ENCODE results near the gene CCDC196.
"Not testable (repeated sequence)": the region's sequence is repeated elsewhere in the genome, so short reads cannot be mapped to it uniquely, and the experiment has no call there.

Gene CCDC196

DNA sequence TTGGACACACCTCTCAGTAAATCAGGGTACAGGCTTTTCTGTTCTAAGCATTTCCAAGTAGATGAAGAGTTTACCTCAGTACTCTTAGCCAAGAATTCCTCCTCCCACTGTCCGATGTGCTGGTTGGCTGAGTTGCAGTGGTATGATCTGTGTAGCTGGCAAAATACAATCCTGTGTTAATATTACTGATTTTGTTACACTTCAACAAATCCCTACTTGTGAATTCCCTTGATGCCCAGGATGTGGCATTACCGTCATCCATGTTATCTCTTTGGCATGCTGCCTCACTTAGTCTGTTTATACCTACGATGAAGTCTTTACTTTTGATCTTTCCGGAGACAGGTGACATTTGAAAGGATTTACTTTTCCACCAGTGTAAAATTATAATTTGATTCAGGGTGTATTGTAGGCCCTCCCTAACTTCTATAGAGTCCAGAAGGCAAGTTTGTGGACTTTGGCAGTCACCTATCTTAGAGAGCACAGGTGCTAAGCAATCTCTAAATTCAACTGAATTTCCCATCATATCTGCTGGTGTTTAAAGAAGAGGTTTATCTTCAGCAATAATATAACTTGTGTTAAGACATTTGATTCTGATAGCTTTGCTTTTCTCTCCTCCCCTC, 10.1 kb downstream of the CCDC196 start:
- no peak for DNase-seq

DNA sequence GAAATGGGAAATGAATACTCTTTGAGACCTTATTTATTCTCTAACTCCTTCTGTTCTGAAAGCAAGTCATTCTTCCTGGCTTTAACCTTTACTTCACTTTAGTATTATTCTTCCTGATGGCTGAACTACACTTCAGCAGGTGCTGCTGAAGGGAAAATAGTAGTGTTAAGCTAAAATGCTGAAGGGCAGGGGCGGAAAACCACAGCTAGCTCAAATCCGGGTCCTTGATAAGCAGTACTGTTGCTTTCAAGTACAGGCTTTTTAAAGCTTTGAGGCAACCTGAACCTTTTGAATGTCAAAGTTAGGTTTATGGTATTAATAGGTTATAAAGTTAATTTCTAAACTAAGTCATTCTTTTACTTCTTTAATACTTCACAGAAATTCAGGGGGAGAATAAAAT, 10.7 kb downstream of the CCDC196 start:
- no peak for DNase-seq

DNA sequence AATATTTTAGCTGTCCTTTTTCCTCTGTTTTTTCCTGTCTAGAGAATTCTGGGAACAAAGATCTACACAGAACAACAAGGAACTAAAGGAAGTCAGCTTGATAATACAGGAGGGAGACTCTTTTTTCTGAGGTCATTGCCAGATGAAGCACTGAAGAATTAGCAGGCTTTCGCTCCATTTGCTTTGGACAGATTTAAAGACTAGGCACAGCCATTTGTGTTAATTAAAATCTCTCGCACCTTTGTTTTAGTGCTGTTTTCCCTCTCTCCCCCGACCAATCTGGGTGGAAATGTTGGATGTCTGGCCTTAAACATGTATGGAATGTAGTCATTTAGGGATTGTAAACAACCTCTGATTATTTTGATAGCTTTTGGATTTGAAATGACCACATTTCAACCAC, 12.1 kb downstream of the CCDC196 start:
- no peak for DNase-seq

DNA sequence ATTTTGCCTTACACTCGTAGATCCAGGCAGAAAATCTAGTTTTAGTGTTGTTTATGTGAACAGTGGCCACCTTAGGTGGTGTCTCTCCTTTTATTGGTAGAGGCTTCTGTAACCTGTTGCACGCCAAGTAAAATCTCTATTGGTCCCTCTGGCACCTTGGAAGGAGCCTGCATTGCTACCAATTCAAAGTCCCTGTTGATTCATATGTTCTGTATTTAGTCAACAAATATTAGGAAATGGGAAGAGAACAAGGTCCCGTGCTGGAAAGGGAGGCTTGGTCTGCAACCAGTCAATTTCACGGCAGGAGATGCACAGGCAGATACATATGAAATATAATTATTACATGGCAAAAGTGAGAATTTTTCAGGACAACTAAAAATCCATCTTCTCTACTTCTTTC, 15.4 kb downstream of the CCDC196 start:
- no peak for DNase-seq

DNA sequence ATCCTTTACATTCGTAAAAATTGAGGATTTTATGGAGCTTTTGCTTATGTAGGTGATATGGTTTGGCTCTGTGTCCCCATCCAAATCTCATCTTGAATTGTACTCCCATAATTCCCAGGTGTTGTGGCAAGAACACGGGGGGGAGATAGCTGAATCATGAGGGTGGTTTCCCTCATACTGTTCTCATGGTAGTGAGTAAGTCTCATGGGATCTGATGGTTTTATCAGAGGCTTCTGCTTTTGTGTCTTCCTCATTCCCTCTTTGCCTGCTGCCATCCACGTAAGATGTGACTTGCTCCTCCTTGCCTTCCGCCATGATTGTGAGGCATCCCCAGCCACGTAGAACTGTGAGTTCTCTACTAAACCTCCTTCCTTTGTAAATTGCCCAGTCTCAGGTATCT, 16.7 kb downstream of the CCDC196 start:
- DNase-seq = not testable (repeated sequence)

DNA sequence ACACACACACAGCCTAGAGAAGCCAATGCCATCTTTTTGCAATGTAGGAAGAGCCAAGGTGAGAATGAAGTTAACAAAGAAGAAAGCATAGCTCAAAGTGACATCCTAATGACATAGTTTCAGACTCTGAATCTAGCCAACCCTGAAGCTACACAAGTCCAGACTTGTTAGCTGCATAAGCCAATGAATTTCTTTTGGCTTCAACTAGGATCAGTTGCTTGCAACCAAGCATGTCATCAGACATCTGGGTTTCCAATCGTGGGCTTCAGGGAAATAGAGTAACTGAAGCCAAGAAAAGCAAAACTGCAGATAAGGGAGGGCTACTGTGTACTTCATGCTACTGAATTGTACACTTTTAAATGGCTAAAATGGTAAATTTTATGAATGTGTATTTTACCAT, 17.4 kb downstream of the CCDC196 start:
- DNase-seq = no peak

DNA sequence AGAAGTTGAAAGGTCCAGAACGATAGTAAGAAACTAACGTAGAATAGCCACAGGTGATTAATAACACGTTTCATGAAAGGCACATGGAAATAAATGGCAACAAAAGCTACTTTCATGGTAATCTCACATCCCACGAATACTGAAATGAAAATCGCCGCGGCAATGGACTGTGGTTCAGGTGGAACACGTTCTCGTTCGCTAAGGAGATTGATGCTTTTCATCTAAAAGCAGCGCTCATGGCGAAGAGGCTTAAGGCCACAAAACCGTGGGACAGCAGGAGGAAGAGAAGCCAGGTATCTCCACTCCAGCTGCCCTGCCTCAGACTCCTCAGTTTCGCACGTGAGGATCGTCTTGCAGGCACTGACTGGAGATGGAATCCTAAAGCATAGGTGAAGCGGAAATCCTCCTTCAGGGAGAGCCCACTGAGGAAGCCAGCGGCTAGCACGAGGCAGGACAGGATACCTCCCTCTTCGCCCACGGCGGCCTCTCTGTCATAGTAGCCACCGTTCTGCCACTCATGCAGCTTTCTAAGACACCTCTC, 21.1 kb downstream of the CCDC196 start:
- DNase-seq = no peak

DNA sequence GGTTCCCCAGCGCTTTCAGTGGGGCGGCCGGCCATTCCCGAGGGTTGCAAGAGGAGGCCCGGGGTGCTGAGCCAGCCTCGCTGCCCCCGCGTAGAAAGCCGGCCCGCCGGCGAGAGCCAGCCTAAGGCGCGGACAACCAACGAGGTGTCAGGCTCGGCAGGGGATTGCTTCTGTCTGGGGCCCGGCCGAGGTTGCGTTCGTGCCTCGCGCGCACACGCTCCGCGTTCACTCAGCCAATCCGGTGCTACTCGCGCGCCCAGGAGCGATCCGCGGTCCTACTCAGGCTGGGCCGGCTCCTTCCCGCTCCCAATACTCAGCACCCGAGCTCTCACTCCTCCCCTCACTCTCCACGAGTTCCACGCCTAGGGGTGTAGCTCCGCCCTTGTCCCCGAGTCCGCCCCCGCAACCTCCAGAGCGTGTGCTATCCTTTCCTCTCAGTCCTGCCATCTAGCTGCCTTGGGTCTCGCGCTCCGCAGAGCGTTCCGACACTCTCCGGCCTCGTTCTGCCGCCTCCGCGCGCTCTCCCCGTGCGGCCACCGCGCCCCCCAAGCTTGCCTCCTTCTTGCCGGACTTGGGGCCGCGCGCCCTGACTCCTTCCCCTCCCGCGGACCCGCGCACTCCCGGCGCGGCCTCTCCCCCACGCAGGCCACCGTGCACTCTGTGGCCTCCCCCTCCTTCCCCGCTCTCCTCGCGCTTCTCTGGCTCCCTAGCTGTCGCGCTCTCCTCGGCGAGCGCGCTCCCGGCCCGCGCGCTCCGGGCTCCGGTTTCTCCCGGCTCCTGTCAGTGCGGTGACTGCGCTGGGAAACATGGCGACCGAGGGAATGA, 21.8 kb downstream of the CCDC196 start, which contains the start of gene GPHN:
TSS of gene GPHN (plus strand) at position 426 of the 825 bp plus-strand sequence.
- peak; percentile 99 for DNase-seq

DNA sequence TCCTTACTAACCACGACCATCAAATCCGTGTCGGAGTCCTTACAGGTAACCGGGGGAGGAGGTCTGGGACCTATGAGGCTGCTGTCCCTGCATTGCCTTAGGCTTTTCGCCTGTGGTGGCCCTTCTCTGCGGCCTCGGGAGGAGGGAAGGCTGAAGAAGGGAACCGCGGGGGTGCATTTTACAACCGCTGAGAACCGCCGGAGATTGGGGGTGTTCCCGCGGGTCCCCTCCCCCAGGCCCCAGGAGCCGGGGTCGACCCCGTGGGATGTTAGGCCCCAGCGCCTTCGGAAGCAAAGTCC, 22.3 kb downstream of the CCDC196 start:
- DNase-seq = no peak

DNA sequence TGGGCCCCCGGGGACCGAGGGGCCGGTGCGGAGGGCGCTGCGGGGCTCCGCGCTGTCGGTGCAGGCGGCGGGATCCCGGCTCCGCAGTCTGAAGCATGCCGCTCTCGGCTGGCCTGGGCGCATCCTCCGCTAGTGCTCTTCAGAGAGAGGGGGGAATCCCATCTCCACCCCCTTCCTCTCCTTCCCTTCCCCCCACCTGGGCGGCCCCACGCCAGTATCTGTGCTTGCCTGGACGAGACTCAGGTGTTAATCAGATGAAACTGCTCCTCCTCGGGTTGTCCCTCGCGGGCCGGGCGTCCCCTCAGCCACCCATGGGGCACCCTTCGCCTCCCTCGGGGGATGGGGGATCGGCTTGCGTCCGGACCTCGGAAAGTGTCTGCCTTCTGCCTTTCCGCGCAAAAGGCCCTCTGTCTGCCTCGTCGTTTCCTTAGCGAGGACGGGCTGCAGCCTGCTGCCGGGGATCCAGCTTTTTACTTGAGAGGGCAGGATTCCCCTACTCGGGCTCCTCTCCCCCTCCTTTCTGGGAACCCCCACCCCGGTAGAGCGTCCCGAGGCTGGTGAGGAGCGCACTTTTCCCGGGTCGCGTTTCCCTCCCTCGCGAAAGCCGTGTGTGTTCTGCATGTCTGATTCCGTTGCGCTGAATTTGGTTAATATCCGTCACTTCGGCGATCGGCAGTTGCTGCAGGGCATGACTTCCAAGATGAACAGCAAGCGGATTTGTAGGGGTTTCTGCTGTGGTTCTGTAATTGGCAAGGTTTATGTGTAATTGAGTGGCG, 22.9 kb downstream of the CCDC196 start:
- peak; percentile 50 for DNase-seq

DNA sequence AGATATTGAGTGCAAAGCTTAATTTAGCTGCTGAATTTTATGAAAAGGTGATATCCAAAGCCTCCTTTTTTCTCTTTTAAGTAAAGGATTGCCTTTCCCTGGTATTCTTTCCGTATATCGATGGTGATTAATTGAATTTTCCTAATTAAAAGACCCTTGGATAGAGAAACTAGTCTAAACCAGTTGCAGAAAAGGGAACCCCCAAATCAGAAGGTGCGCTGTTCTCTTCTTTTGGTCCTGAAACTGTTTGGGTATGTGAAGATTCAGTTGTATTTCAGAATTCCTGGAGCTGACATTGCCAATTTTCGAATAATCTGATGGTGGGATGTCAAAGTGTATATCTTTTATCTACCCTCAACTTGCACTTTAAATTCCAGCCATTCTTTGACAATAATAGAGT, 23.7 kb downstream of the CCDC196 start:
- no peak for DNase-seq

DNA sequence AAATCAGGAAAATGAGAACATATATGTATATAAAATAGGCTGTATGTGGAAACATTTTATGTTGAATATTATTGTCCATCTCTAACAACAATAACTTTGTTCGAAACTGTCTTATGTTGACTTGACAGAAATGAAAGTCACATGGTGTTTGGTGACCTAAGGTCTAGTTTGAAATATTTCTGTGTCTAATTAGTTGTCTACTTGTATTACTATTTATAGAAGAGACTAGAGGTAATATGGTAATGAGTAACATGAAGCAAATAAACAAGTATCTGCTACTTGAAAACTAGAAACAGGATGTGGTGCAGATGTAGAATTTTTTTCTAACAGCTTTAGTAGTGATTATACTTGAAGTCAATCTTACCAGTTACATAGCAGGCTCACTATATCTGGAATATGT, 25.7 kb downstream of the CCDC196 start:
- no peak for DNase-seq

DNA sequence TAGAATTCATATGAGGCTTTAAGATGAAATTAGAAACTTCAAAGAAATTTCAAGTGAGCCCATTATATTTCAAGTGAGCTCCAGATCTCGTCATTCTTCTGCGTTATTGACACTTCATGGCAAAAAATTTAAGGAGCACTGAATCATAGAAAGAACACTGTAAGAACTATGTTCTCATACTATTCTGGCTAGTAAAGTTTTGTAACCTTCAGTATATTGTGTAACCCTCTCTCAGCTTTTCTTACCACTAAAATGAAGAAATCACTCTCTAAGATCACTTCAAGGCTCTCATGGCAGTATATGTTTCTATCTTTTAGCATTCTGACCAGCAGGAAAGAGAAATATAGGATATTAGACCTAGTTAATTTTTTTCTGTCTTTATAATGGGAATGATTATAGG, 28.0 kb downstream of the CCDC196 start:
- no peak for DNase-seq

DNA sequence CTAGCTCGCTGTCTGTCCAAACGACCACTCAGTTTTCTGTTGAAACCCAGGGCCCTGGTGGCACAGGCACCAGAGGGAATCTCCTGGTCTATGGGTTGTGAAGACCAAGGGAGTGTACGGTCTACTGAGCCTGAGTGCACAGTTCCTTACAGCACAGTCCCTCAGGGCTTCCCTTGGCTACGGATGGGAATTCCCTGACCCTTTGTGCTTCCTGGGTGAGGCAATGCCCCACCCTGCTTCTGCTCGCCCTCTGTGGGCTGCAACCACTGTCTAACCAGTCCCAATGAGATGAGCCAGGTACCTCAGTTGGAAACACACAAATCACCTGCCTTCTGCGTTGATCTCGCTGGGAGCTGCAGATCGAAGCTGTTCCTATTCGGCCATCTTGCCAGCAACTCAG, 44.4 kb downstream of the CCDC196 start:
- DNase-seq = no peak

DNA sequence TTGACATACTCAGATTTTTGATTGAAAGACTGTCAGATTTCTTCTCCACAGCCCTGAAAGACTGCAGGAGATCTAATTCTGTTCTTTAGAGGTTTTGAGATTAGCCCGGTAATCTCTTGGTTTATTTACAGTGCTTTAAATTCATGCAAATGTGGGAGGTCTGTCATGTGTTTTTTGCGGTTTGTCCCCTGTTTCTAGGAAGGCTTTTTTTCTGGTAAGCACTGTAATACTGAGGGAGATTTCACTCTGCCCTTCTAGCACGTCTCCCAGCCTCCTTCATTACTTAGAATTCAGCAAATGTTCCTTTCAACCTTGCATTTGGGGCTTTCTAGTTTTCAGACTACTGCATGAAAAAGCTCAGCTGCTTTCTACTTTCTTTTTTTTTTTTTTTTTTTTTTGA, 52.9 kb downstream of the CCDC196 start:
- no peak for DNase-seq

DNA sequence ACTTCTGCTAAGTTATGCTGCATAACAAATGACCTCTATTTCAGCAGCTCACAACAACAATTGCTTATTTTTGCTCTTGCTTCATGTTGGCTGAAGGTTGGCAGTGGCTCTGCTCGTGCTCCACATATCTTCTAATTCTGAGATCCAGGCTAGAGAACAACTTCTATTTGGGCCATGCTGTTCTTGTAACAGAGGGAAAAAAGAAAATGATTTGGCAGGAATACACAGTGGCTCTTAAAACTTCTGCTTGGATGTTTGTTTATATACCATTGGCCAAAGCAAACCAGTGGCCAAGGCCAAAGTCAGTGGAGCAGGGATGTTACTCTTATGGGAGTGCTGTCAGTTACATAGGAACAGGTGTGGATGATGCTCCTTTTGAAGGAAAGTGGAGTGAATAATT, 53.9 kb downstream of the CCDC196 start:
- no peak for DNase-seq

DNA sequence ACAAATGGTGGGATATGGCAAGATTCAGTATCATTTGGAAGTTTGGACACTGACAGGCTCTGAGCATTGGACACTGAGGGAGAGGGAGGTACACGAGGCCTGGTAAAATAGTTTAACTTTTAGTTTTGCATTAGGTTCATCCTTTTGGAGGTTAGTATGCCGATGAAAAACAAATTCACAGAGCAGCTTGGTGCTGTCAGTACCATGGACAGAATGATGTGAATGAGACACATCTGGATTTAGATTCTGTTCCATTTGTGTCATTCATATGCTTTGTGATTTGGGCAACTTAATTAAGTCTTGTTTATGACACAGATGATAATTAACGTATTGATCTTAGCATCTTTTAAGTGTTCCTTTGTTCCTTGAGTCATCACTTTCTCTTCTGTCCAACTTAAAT, 55.5 kb downstream of the CCDC196 start:
- DNase-seq = no peak

DNA sequence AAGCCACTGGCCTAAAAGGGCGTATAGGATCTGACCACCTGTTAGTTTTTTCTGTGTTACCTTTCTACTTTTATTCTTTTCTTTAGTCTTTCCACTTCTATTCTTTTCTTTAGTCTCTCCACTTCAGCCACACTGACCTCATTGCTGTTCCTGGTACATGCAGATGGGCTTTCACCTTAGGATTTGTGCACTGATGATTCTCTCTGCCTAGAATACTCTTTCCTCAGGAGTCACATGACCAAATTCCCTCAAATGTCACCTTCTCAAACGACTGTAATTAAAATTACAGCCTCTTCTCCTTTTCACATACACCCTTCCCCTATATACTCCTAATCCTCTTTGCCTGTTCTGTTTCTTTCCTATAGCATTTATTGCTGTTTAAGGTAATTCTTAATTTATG, 57.8 kb downstream of the CCDC196 start:
- no peak for DNase-seq

DNA sequence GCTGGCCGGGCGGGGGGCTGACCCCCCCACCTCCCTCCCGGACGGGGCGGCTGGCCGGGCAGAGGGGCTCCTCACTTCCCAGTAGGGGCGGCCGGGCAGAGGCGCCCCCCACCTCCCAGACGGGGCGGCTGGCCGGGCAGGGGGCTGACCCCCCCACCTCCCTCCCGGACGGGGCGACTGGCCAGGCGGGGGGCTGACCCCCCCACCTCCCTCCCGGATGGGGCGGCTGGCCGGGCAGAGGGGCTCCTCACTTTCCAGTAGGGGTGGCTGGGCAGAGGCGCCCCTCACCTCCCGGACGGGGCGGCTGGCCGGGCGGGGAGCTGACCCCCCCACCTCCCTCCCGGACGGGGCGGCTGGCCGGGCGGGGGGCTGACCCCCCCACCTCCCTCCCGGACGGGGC, 59.0 kb downstream of the CCDC196 start:
- not testable (repeated sequence) for DNase-seq

DNA sequence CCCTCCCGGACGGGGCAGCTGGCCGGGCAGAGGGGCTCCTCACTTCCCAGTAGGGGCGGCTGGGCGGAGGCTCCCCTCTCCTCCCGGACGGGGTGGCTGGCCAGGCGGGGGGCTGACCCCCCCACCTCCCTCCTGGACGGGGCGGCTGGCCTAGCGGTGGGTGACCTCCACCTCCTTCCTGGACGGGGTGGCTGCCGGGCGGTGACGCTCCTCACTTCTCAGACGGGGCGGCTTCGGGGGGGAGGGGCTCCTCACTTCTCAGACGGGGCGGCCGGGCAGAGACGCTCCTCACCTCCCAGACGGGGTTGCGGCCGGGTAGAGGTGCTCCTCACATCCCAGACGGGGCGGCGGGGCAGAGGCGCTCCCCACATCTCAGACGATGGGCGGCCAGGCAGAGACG, 59.6 kb downstream of the CCDC196 start:
- not testable (repeated sequence) for DNase-seq
